OCI-LY7 (cell line): ENCODE measurements around the gene GNAQ.

Source experiments
- EZH2phosphoT487 ChIP-seq: fragments of 200-600 bp; sonication (generic); IDR thresholded peaks from 2 replicates; pipeline ENCODE4 v1.6.1; 2018; ENCODE audit warnings: low read depth, borderline replicate concordance, mild to moderate bottlenecking, mixed run types, antibody characterized with exemption, low read length, moderate library complexity, mixed read lengths
- TF ChIP-seq, protein P1 (sequence below): fragments of 200-600 bp; sonication (generic); conservative IDR thresholded peaks from 2 replicates; pipeline ENCODE4 v1.5.1; 2014; ENCODE audit warnings: mild to moderate bottlenecking, antibody characterized with exemption, low read length, moderate library complexity, mixed read lengths

DNA sequence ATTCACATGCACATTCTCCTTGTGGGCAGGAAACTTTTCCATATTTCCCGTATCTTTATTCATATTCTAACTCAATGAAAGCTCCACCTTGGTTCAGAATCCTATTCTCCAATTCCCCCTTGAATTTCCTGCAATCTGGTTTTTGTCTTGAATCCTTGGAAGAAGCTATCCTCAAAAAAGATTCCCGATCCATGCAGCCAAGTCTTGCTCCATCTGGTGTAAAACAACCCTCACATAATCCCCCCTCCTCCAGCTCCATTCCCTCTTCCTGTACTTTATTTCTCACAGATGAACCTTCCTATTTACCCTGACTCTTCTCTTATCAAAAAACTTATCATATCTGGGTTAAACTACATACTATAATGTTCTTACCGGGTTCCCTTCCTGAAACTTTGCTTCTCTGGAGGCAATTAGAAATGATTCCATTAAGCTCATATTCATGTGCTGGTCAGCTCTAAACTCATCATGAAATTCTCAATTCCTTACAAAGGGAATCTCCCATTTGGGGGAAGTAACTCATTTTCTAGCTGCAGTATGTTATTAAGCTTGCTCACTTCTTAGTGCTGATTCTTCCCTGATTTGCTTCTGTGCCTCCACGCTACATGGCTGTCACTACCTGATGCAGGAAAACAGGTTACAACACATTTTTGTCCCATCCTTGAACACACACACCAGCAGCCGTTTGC lies 81.7 kb downstream of the GNAQ start:
- TF ChIP-seq, protein P1, sequence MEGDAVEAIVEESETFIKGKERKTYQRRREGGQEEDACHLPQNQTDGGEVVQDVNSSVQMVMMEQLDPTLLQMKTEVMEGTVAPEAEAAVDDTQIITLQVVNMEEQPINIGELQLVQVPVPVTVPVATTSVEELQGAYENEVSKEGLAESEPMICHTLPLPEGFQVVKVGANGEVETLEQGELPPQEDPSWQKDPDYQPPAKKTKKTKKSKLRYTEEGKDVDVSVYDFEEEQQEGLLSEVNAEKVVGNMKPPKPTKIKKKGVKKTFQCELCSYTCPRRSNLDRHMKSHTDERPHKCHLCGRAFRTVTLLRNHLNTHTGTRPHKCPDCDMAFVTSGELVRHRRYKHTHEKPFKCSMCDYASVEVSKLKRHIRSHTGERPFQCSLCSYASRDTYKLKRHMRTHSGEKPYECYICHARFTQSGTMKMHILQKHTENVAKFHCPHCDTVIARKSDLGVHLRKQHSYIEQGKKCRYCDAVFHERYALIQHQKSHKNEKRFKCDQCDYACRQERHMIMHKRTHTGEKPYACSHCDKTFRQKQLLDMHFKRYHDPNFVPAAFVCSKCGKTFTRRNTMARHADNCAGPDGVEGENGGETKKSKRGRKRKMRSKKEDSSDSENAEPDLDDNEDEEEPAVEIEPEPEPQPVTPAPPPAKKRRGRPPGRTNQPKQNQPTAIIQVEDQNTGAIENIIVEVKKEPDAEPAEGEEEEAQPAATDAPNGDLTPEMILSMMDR: no peak
- TF ChIP-seq EZH2phosphoT487: no peak
